CD4-positive, alpha-beta T cell treated with Interleukin-12 subunit alpha and Interleukin-12 subunit beta, for 1 hour (primary cell): ENCODE measurements around the gene ATP6V1A.
"Not testable (repeated sequence)": the region's sequence is repeated elsewhere in the genome, so short reads cannot be mapped to it uniquely, and the experiment has no call there.

ENCODE experiments used
- DNase-seq: peaks from one replicate; pipeline ENCODE4 v3.0.0-alpha.2; 2020

ATP6V1A gene

DNA sequence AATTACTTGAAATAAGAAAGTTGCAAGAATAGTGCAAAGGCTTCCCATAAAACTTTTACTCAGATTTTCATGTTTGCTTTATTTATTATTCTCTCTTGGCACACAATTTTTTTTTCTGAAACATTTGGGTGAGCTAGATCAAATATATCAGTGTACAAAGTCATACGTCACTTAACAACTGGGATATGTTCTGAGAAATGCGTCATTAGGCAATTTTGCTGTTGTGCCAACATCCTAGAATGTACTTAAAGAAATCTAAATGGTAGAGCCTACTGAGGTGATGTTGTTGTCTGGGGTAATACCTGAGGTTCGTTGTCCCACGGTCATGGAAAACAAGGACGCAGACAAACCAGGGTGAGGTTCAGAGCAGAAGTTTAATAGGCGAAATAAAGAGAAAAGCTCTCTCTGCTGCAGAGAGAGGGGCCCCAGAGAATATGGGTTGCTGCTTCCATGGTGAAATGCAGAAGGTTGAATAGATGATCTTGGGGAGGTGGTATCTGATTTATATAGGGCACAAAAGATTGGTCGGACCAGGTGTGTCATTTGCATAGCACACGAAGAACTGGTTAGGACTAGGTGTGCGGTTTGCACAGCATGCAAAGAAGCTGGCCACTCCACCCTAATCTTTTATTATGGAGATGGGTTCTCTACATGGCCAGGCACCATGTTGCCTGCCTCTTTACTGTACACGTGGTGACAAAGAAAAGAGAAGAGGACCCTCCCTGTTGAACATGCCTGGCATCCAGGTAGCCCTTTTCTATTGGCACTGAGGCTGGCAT, 82.9 kb downstream of the ATP6V1A start:
- no peak for DNase-seq

GRCh38 chr3:113831103-113831355, 84.2 kb downstream of the ATP6V1A start:
- DNase-seq = no peak

GRCh38 chr3:113832477-113833164, 85.8 kb downstream of the ATP6V1A start:
- no peak for DNase-seq

DNA sequence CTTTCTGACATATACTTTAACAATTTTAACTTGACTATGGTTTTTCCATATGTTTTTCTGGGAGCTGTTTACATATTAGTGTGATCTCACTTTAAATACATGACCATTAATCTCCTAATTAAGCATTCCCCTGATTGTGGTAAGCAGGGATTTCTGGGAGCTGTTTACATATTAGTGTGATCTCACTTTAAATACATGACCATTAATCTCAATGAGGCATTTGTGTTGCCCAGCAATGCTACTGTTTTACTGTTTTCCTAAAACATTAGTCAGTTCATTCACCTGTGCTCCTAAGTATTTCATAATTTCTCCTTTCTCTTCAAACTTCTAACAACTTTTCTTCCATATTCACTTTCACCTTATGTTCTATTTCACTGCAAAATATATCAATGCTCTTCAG, 88.1 kb downstream of the ATP6V1A start:
- DNase-seq = no peak

GRCh38 chr3:113838631-113839209, 91.9 kb downstream of the ATP6V1A start, which contains the start of gene GRAMD1C:
GRAMD1C (plus strand) TSS chr3:113838788; CDS start chr3:113838910, 122 bp downstream.
- DNase-seq = peak; percentile 88

DNA sequence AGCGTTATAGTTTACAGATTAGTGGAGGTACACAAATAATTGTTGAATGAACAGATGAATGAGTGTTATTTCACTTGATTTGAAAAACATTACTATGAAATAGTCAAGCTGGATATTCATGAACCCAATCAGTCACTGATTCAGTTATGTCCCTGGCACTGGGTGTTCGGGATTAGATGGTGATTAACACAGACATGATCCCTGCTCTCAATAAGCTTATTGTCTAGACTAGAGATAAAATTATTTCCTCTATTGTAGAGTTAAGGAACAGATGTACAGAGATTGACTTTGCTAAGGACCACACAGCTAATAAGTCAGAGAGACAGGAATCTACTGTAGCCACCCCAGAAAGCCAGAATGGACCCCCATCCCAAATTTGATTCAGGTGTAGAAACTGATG, 92.7 kb downstream of the ATP6V1A start:
- no peak for DNase-seq

GRCh38 chr3:113844622-113845222, 97.9 kb downstream of the ATP6V1A start:
- peak; percentile 38 for DNase-seq

- no peak for DNase-seq
Measured at GRCh38 chr3:113847247-113847646, 100.4 kb downstream of the ATP6V1A start.

GRCh38 chr3:113847664-113848461, 101.0 kb downstream of the ATP6V1A start:
- DNase-seq = no peak

DNA sequence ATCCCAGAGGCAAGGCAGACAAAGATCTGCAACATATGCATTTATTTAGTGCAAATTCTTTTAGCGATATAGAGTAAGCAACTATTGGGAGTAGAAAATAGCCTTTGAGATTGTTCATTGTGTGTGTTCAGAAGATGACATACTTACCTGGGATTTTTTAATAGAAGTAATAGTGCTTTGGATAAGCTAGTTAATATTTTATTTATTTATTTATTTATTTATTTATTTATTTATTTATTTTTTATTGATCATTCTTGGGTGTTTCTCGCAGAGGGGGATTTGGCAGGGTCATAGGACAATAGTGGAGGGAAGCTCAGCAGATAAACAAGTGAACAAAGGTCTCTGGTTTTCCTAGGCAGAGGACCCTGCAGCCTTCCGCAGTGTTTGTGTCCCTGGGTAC, 102.2 kb downstream of the ATP6V1A start:
- DNase-seq = not testable (repeated sequence)

- not testable (repeated sequence) for DNase-seq
Measured at GRCh38 chr3:113849841-113850240, 103.0 kb downstream of the ATP6V1A start.

DNA sequence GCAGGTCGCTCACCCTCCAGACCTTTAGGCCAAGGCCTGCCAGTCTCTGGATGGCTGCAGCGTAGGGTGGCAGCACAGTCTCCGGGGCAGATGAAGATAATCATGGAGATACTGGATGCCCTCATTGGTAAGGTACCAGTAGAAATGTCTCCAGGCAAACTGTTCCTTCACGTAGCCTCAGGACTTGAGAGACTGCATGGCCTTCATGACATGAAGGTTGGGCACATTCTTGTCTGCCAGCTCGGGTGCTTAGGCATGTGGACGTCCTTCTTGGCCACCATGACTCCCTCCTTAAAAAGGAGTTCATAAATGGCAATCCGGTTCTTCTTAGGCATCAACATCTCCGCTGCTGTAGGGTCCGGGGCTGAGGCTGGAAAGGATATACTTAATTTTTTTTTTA, 103.6 kb downstream of the ATP6V1A start:
- DNase-seq = not testable (repeated sequence)

- no peak for DNase-seq
Measured at GRCh38 chr3:113852506-113852905, 105.7 kb downstream of the ATP6V1A start.
